T-helper 2 cell (primary cell): ENCODE measurements around the gene TRAPPC8.
A peak's percentile ranks its signal among the peaks of the same experiment; 100 is the strongest.
"Not testable (repeated sequence)": the region's sequence is repeated elsewhere in the genome, so short reads cannot be mapped to it uniquely, and the experiment has no call there.

ENCODE experiments used
- DNase-seq, 5 experiments: peaks; one replicate each; pipeline versions ENCODE4 v3.0.0 to v3.0.0-alpha.2; 2012 to 2022

The TRAPPC8 gene

DNA sequence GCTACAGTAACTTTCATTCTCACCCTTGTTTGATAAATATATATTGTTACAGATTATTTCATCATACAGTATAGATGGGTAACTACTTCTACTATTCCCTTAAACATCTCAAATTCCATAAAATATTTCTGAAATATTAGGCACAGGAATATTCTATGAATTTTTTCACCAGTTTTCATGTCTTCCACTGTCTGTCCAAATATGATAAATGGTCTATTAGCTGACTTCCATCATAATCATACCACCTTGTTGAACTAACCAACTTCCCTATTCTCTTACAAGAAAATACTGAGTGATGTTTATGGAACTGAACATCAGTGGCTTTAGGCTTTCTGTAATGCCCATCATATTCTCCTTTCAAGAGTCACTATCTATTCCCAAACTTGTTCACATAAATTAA, 82.4 kb downstream of the TRAPPC8 start:
- DNase-seq: no peak

DNA sequence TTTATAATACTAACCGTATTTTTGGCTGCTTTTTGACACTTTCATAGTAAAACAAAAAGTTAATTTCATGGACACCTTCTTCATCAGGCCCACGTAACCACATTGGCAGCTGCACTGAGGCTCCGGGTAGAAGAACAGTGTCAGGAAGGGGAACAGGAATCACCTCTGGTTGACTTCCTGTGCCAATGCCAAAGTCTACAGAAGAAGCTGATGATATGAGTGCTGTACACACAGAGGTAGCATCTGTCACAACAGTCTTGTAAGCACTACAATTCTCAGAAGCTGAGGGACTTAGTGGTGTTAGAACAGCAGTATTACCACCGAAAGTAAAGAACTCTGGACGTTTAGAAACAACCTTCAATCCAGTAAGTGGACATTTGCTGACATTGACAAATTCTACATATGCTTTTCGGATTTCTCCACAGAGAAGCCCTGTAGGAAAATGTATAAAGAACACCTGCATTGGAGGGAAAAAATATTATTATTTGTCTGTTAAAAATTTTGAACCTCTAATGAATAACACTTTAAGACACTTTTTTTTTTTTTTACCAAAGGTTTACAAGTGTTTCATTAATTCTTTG, 85.3 kb downstream of the TRAPPC8 start:
- DNase-seq: no peak

DNA sequence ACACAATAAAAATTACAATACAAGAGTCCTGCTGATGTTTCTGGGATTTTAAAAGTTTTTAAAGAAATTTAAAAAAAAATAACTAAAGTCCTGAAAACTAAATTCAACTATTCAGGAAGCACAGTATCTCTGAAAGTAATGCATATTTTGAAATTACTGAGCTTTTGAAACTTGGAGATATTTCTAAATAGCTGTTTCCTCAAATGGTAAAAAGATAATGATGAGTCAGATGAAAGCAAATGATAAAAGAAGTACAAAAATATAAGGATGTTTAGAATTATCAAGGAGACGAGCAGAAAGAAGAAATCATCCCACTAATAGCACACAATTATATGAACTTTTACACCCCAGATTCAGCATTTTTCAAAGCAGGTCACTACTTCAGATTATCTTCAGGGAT, 92.1 kb downstream of the TRAPPC8 start:
- DNase-seq: no peak

DNA sequence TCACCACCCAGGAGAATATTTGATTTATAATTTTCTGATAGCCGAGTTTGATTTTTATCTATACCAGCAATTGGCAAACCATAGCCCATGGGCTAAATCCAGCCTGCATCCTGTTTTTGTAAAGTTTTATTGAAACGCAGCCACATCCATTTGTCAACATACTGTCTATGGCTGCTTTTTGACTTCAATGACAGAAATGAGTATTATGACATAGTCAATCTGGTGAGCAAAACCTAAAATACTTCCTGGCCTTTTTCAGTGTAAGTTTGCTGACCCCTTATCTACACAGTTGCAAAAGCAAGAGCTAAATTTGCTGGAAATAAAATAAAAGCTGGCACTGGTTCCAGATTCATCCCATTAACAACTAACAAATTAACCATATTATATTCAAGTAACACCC, 102.4 kb downstream of the TRAPPC8 start:
- peak in 1 of 5 experiments; percentile 9 for DNase-seq

DNA sequence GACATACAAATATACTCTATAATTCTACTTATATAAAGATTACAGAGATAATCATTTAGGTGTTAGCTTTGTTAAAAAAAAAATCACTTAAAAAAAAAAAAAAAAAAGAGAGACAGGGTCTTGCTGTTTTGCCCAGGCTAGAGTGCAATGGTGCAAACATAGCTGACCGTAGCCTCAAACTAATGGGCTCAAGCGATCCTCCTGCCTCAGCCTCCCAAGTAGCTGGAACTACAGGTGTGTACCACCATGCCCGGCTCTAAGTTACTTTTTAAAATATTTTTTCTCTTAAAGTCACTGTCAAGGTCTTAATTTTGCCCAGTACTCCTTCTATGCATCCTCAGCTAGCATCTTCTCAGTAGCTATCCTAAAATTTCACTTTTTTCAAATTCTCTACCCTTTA, 105.0 kb downstream of the TRAPPC8 start:
- no peak for DNase-seq

DNA sequence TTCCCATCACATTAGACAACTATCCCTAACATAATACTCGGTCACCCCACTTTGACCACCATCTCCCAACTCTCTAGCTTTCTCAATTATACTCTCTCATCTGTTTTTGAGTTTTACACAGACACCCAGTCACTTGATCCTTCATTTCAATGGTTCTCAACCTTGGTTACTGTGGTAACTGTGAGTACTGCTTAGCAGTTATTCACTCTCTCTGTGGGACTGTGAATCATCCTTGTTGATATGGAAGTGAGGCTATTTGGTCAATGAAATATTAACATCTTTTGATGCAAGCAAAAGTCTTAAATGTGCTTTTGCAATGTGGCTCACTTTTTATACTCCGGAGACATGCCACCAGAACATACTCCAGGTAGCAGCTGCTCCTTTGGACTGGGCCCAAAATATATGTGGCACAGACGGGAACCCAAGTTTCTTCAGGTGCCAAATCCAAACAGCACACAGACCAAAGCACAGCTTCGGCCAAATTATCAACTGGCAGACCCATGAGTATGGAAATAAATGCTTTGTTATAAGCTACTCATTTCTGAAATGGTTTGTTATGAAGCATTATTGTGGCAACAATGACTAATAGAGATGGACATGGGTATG, 107.3 kb downstream of the TRAPPC8 start:
- DNase-seq: no peak

DNA sequence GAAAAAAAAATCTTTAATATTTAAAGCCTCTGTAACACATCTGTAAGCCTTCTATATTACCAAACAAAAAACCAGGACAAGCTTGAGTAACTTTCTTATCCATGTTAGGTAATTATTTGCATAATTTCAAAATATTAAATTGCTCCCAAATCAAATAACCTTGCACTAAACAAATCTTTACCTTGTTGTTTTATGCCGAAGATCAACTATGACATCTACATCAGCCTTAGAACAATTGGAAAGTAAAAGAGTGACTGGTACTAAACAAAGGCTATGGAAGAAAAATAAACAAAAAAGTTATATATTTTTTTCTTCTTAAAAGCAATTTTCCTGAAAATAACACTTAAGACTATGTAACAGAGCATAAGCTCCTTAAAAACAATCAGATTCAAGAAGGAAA, 111.0 kb downstream of the TRAPPC8 start:
- DNase-seq: no peak

DNA sequence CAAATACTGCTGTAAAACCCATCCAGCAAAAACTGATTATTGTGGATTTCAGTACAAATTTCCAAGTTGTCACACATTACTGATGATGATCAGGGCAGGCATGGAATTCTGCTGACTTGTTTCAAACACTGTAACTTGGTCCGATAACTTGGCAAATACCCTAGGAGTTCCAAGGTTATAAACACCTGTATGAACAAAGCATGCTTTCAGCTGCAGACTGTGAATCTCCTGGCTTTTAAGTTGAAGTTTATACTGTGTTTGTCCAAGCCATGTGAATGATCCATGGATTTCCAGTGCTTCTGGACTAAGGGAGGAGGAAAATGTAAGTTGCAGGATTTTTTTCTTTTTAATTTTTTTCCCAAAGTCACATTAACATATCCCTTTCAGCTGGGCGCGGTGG, 112.2 kb downstream of the TRAPPC8 start:
- no peak for DNase-seq

DNA sequence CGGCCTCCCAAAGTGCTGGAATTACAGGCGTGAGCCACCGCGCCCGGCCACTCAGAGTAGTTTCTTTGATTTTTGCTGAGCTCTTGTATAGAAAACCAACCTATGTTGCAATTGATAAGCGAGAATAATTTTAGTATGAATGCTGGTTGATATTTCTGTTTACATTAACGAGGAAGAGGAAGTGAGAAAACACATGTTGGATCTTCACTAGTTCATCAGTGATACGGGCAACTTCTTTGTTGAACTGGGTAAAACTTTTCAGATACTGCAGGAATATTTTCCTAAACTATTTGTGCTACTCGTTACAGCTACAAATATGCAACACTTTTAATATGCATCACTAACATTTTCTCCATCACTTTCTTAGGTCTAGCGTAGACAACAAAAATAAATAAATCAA, 114.3 kb downstream of the TRAPPC8 start:
- no peak for DNase-seq

DNA sequence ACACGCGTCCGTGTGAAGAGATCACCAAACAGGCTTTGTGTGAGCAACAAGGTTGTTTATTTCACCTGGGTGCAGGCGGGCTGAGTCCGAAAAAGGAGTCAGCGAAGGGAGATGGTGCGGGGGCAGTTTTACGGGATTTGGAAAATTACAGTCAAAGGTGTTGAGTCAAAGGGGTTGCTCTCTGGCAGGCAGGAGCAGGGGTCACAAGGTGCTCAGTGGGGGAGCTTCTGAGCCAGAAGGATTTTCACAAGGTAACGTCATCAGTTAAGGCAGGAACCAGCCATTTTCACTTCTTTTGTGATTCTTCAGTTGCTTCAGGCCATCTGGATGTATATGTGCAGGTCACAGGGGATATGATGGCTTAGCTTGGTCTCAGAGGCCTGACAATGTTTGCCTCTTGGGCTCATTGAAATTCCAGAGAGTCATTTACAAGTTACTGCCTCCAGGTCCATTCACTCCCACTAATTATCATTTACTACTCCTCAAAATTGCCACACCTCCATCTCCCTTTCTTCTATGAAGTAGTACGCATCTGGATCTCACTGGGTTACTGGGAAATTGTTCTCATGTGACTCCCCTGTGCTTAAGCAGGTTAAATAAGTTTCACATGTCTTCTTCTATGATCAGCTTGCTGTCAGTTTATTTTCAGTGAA, 116.1 kb downstream of the TRAPPC8 start:
- not testable (repeated sequence) for DNase-seq

DNA sequence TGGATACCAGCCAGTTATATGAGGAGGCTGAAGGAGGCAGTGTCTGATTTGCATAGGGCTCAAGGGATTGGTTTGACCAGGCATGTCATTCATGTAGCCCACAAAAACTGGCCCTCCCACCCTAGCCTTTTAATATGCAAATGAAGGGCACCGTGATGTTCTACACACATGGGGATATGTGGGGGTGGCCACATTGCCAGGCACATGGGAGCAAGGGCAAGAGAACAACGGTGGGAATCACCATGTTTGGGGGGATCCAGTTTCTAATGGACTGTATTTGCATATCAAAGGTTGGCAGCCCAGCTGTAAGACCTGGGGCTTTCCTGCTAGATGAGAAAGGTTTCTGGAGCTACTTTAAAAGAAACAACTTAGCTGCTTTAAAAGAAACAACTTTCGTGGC, 117.2 kb downstream of the TRAPPC8 start:
- no peak for DNase-seq

DNA sequence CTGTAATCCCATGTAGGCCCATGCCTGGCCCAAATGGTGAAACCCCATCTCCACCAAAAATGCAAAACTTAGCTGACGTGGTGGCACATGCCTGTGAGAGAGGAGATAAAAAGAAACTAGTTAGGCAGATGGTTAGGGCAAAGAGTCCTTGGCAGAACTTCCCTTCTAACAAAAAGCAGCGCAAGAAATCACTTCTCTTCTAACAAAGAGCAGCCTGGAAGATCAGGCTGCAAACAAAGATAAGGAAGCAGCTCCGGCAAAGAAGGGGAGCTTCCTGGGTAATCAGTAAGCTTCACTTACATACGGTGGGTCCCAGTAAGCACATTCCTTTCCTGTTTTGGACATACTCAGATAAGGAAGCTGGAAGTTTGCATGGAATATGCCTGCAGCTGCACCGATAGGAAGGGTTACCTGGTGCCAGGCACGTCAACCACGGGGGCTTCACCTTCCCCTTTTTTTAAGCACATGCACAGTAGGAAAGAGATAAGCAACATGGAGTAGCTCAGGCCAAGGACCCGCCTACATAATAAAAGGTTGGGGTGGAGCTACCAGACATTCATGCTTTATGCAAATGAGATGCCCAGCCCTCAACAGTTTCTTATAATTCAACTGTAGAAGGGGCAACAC, 121.3 kb downstream of the TRAPPC8 start:
- no peak for DNase-seq

DNA sequence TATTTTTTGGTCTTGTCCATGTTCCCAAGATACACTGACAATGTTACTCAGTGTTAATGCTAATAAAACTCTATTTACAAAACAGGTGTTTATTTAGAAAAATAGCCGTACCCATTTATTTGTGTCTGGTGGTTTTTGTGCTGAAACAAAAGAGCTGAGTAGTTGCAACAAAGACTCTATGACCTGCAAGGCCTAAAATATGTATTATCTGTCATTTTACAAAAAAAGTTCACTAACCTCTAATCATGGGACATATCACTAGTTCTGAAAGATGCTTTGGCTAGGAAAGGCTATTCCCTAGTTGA, 123.1 kb downstream of the TRAPPC8 start:
- DNase-seq: no peak

DNA sequence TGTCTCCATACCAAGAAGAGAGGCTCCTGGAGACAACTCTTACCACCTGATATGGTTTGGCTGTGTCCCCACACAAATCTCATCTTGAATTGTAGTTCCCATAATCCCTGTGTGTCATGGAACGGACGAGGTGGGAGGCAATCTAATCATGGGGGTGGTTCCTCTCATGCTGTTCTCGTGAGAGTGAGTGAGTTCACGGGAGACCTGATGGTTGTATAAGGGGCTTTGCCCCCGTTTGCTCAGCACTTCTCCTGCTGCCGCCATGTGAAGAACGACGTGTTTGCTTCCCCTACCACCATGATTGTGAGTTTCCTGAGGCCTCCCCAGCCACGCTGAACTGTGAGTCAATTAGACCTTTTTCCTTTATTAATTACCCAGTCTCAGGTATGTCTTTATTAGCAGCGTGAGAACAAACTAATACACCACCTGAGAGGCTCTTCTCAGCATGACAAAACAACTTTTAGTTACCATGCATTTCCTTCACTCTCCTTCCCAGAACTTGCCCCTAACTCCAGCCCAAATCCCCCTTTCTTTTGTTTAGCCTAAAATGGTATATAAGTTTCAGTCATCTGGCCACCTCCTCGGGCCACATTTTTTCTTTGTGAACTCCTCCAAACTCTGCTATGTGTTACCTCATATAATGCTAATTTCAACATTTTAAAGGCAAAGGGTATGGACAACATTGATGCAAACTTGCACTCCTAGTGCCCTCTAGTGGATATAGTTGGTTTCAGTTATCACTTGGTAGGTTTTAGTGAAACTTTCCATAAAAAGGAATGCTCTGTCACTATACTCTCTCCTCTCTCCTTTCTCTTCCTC, 123.6 kb downstream of the TRAPPC8 start:
- DNase-seq: peak in 2 of 5 experiments; percentile 3 to 35

DNA sequence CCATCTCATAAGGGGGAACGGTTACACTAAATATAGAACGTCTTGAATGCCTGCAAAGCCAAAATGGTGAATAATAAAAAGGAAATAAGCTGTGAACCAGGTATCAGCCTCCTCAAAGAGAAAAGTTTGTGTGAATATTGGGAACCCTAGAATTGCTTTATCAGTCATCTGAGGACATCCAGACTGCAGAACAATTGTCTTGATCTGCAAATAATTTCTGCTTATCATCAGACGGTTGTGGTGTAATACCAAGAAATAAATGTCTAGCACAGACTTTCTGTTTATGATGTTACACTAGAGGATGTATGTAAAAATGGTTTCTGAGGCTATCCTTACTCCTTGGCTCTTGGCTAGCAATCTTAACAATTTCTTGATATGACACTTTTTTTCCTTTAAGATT, 128.8 kb downstream of the TRAPPC8 start:
- DNase-seq: no peak

DNA sequence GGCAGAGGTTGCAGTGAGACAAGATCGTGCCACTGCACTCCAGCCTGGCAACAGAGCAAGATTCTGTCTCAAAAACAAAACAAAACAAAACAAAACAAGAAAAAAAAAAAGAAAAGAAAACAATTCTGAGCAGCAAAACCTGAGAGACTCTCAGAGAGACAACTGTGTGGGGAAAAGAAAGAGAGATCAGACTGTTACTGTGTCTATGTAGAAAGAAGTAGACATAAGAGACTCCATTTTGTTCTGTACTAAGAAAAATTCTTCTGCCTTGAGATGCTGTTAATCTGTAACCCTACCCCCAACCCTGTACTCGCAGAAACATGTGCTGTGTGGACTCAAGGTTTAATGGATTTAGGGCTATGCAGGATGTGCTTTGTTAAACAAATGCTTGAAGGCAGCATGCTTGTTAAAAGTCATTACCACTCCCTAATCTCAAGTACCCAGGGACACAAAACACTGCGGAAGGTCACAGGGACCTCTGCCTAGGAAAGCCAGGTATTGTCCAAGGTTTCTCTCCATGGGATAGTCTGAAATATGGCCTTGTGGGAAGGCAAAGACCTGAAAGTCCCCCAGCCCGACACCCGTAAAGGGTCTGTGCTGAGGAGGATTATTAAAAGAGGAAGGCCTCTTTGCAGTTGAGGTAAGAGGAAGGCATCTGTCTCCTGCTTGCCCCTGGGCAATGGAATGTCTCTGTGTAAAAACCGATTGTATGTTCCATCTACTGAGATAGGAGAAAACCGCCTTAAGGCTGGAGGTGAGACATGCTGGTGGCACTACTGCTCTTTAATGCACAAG, 132.4 kb downstream of the TRAPPC8 start:
- not testable (repeated sequence) for DNase-seq

DNA sequence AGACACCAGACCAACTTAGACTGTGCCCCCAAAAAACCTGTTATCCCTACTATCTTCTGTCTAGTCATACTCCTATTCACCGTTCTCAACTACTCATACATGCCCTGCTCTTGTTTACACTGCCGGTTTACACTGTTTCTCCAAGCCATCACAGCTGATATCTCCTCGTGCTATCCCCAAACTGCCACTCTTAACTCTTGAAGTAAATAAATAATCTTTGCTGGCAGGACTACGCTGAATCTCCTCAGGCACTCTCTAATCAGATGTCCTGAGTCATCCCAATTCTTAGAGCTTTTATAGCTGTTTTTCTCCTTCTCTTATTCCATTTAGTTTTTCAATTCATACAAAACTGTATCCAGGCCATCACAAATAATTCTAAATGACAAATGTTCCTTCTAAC, 133.9 kb downstream of the TRAPPC8 start:
- not testable (repeated sequence) for DNase-seq

DNA sequence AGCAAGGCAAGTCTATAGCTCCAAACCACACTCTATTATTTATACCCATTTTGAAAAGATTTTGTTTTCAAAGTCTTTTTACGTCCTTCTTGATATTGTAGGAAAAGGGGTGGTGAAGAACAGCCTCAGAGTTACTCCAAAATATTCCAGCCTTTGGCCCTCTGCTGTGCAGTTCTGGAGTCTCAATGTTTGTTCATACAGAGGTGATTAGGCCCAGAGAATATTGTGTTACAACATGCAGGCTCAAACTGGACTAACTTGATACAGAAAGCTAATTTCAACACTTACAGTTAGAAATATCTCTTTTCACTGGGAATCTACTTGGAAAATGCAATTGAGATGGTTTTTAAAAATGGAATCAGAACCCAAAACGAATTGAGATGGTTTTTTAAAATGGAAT, 141.8 kb downstream of the TRAPPC8 start:
- DNase-seq: no peak

DNA sequence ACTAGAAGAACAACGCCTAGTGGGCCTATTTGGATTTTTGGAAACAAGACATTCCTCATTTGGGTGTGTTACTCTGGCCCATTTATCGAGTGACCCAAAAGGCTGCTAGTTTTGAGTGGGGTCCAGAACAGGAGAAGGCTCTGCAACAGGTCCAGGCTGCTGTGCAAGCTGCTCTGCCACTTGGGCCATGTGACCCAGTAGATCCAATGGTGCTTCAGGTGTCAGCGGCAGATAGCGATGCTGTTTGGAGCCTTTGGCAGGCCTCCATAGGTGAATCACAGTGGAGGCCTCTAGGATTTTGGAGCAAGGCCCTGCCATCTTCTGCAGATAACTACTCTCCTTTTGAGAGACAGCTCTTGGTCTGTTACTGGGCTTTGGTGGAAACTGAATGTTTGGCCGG, 143.7 kb downstream of the TRAPPC8 start:
- DNase-seq: not testable (repeated sequence)

DNA sequence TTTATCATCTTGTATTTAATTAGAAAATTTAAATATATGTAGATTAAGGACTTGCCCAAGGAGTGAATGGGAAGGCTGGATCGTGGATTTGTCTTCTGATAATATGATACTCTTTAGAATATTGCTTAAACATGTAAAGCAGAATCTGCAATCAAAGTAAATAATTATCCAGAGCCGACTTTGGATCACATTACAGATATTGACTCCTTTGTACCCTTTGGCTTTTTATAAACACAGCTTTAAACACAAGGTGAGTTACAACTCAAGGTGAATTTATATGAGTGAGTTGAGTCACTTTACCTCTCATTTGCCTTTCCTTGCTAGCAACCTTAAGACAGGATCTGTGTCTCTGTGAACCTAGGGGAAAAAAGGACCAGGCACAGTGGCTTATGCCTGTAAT, 144.5 kb downstream of the TRAPPC8 start:
- DNase-seq: no peak

DNA sequence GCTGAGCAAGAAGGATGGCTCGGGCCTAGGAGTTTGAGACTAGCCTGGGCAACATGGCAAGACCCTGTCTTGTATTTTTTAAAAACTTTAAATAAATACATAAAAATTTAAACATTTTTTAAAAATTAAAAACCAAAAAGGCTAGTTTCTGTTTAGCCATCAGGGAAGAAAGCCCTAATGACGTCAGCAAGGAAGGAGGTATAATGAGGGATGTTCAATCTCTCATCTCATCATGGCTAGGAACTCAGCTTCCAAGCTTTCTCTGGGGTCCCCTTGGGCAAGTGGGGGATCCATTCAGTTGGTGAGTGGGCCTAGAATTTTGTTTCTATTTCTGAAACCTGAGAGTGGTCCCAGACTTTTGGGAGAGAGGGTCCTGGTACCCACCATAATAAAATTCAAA, 147.2 kb downstream of the TRAPPC8 start:
- DNase-seq: no peak

DNA sequence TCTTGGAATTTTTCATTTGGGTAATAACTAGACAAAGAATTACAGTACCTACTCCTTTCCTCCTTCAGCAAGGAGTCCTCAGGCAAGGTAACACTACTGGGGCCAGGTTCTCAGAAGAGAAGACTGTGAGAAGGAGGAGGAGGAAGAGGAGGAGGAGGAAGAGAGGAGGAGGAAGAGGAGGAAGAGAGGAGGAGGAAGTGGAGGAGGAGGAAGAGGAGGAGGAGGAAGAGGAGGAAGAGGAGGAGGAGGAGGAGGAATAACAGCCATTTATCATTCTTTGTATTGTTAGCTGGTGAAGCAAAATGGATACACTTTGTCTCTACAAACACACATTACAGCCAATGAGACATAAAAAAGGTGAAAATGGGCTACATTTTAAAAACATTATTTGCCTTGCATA, 149.4 kb downstream of the TRAPPC8 start:
- no peak for DNase-seq

DNA sequence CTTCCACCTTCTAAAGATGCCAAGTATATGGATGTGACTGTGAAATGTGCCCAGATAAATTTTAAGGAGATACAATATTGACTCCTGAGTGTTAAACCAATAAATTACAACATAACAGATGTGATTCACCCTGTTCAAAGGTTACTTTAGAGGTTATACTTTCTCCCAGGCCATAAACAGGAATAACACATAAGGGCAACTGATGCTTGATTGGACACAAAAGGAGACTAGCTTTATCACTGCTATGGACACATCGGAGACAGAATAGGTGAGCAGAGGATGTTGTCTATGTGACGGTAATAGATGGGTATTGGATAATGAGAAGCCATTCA, 150.4 kb downstream of the TRAPPC8 start:
- no peak for DNase-seq
